HepG2 (cell line): Measurements from ENCODE around the gene ISCU. TPM values are rescaled to one million over a fixed set of nuclear protein-coding genes. Genes with fewer than 3 reads are reported as not detected.

Source experiments
- ATAC-seq: fragments of 200-7000 bp; cut with Tn5 transposase; 3 replicates; pipeline ENCODE4 v1.9.1; 2020; ENCODE audit warnings: mild to moderate bottlenecking, moderate library complexity
- BruUV-seq: library from RNA; stranded (reverse); fragments of 400-500 nt; replicated peaks from 2 replicates; lab custom pipeline; 2021; lab: Mats Ljungman, UMichigan
- CTCF ChIA-PET: fragments of 300-600 bp; formaldehyde crosslinking; extraction: SDS; loops from one replicate; lab custom pipeline; 2021; ENCODE audit warnings: low total read pairs, inconsistent platforms, low intra/inter-chr PET ratio; lab: Yijun Ruan, JAX
- POLR2A ChIA-PET: fragments of 350-600 bp; sonication (Branson Sonifier 250); formaldehyde crosslinking; loops from one replicate; lab custom pipeline; 2020; ENCODE audit warnings: antibody characterized with exemption, inconsistent platforms; lab: Yijun Ruan, JAX
- DNase-seq: peaks from one replicate; pipeline ENCODE4 v3.0.0-alpha.2; 2015; ENCODE audit warnings: low spot score
- FAIRE-seq: peaks from 3 replicates; lab custom pipeline; 2011; peaks lifted over from hg19 to GRCh38; lab: Jason Lieb, UNC
- H2AFZ ChIP-seq: one replicate; pipeline ENCODE4 v1.6.1; 2011; ENCODE audit warnings: low read length, inconsistent platforms
- H3K27ac ChIP-seq: fragments of 300-600 bp; 3 replicates; pipeline ENCODE4 v1.8.0; 2011; ENCODE audit warnings: mixed run types, mild to moderate bottlenecking, mixed read lengths, low read length, inconsistent platforms; ENCODE audit not compliant: insufficient read depth; ENCODE audit errors: extremely low read length
- H3K27me3 ChIP-seq, 2 experiments: fragments of 200-600 bp in 1 of 2; 2 replicates in 1 of 2; 3 replicates in 1 of 2; pipeline versions ENCODE4 v1.6.0 to v1.8.0; 2011; ENCODE audit warnings: low read length in 2 of 2, mild to moderate bottlenecking in 2 of 2, moderate library complexity in 2 of 2, inconsistent platforms in 1 of 2; ENCODE audit not compliant: insufficient read depth in 2 of 2, control insufficient read depth in 1 of 2
- H3K36me3 ChIP-seq, 2 experiments: fragments of 200-600 bp in 1 of 2; replicated peaks in 1 of 2; 2 replicates in 1 of 2; 3 replicates in 1 of 2; pipeline versions ENCODE4 v1.5.1 to v1.8.0; 2011; ENCODE audit warnings: low read length in 2 of 2, inconsistent platforms in 1 of 2; ENCODE audit not compliant: insufficient read depth in 2 of 2, control insufficient read depth in 1 of 2
- H3K4me1 ChIP-seq: 2 replicates; pipeline ENCODE4 v1.5.1; 2012; ENCODE audit warnings: low read length, inconsistent platforms; ENCODE audit not compliant: insufficient read depth
- H3K4me2 ChIP-seq: 2 replicates; pipeline ENCODE4 v1.6.0; 2011; ENCODE audit warnings: low read depth, low read length, inconsistent platforms
- H3K4me3 ChIP-seq, 3 experiments: fragments of 200-600 bp in 1 of 3; sonication (generic), shearing (Covaris generic) in 1 of 3; replicated peaks in 1 of 3; 2 replicates each; pipeline ENCODE4 v1.5.1; 2011 to 2016; ENCODE audit warnings: low read length in 3 of 3, inconsistent platforms in 2 of 3, low read depth in 2 of 3, mild to moderate bottlenecking in 2 of 3, control low read depth in 1 of 3, mixed read lengths in 1 of 3; ENCODE audit not compliant: insufficient read depth in 1 of 3
- H3K79me2 ChIP-seq: one replicate; pipeline ENCODE4 v1.6.1; 2011; ENCODE audit warnings: low read length, inconsistent platforms; ENCODE audit not compliant: insufficient read depth
- H3K9ac ChIP-seq: 2 replicates; pipeline ENCODE4 v1.6.0; 2011; ENCODE audit warnings: mild to moderate bottlenecking, low read depth, low read length, inconsistent platforms; ENCODE audit not compliant: insufficient read depth
- H3K9me3 ChIP-seq: 2 replicates; pipeline ENCODE4 v1.5.1; 2012; ENCODE audit warnings: mild to moderate bottlenecking, low read length
- H4K20me1 ChIP-seq: 2 replicates; pipeline ENCODE4 v1.6.0; 2011; ENCODE audit warnings: inconsistent platforms, mild to moderate bottlenecking, low read length, moderate library complexity; ENCODE audit not compliant: insufficient read depth
- EED ChIP-seq: sonication (generic); formaldehyde crosslinking; IDR thresholded peaks from 2 replicates; pipeline ENCODE4 v1.5.0; 2020; ENCODE audit warnings: mild to moderate bottlenecking, missing genetic modification reagents
- GTF3A ChIP-seq: sonication (generic); formaldehyde crosslinking; conservative IDR thresholded peaks from 2 replicates; pipeline ENCODE4 v1.4.0; 2020; ENCODE audit warnings: mild to moderate bottlenecking, missing genetic modification reagents
- KAT2B ChIP-seq: fragments of 150-350 bp; IDR thresholded peaks from 2 replicates; pipeline ENCODE4 v1.6.1; 2014; ENCODE audit warnings: low read depth, low read length, borderline replicate concordance
- MEIS1 ChIP-seq: sonication (generic); formaldehyde crosslinking; IDR thresholded peaks from 2 replicates; pipeline ENCODE4 v1.9.0; 2021; ENCODE audit warnings: mild to moderate bottlenecking, missing genetic modification reagents, moderate library complexity, borderline replicate concordance
- RELA ChIP-seq: sonication (generic); formaldehyde crosslinking; IDR thresholded peaks from 2 replicates; pipeline ENCODE4 v1.4.0; 2020; ENCODE audit warnings: missing genetic modification reagents
- ZBTB42 ChIP-seq: sonication (generic); formaldehyde crosslinking; IDR thresholded peaks from 2 replicates; pipeline ENCODE4 v1.5.0; 2020; ENCODE audit warnings: mild to moderate bottlenecking, missing genetic modification reagents
- ZFP36L2 ChIP-seq: sonication (generic); formaldehyde crosslinking; IDR thresholded peaks from 2 replicates; pipeline ENCODE4 v1.4.0; 2020; ENCODE audit warnings: missing genetic modification reagents
- ZNF274 ChIP-seq: sonication (generic); formaldehyde crosslinking; IDR thresholded peaks from 2 replicates; pipeline ENCODE4 v1.5.1; 2020; ENCODE audit warnings: mild to moderate bottlenecking, missing genetic modification reagents
- ZNF761 ChIP-seq: sonication (generic); formaldehyde crosslinking; conservative IDR thresholded peaks from 2 replicates; pipeline ENCODE4 v1.4.0; 2020; ENCODE audit warnings: mild to moderate bottlenecking, missing genetic modification reagents
- WGBS: methylation state at CpG from one replicate; pipeline ENCODE4 v1.1.6; 2017; ENCODE audit warnings: low lambda C conversion rate; 5-methylcytosine and 5-hydroxymethylcytosine counted together
- in situ Hi-C: cut with HindIII; loops from 2 replicates; pipeline ENCODE4 v1.10.0; 2017; ENCODE audit warnings: low pct_unique_long_range_greater_than_20kb; ENCODE audit not compliant: extremely low pct_ligation_motif_present
- intact Hi-C: fragments of 100-400 bp; cut with micrococcal nuclease; formaldehyde crosslinking; loops from one replicate; pipeline ENCODE4 v1.10.0; 2022; ENCODE audit not compliant: unreplicated experiment
- polyA plus RNA-seq, 8 experiments: library from polyadenylated mRNA; depleted of rRNA in 3 of 8; stranded (reverse) in 7 of 8; unstranded in 1 of 8; fragments of >200 nt; fragmentation: Illumina TruSeq in 4 of 8; extraction: Trizol in 4 of 8; gene quantifications; 2 replicates each; pipeline versions ENCODE4 v1.2.1 to v1.2.3, GENCODE V29; 2011 to 2016; ENCODE audit warnings: low read depth in 4 of 8, missing spikeins in 1 of 8, mixed read lengths in 1 of 8; ENCODE audit not compliant: insufficient read depth in 1 of 8
- total RNA-seq, 5 experiments: library from RNA; depleted of rRNA; stranded (reverse); fragments of >200 nt; fragmentation: Illumina TruSeq; extraction: Trizol; gene quantifications; 2 replicates each; pipeline ENCODE4 v1.2.3, GENCODE V29; 2016; ENCODE audit warnings: low read depth in 1 of 5
- TF ChIP-seq, protein P1 (sequence below): sonication (generic); formaldehyde crosslinking; IDR thresholded peaks from 2 replicates; pipeline ENCODE4 v1.5.1; 2020; ENCODE audit warnings: mild to moderate bottlenecking, missing genetic modification reagents, borderline replicate concordance
- TF ChIP-seq, protein P2 (sequence below): sonication (generic); formaldehyde crosslinking; IDR thresholded peaks from 2 replicates; pipeline ENCODE4 v1.5.0; 2020; ENCODE audit warnings: mild to moderate bottlenecking, missing genetic modification reagents
- TF ChIP-seq, protein P3 (sequence below): sonication (generic); formaldehyde crosslinking; IDR thresholded peaks from 2 replicates; pipeline ENCODE4 v1.9.0; 2021; ENCODE audit warnings: mild to moderate bottlenecking, missing genetic modification reagents

The ISCU gene
- total and polyA plus RNA-seq, 2 of the 13 experiments (the other 11 are each of a cell fraction or from before 2014, with no cell fraction given) = 94.4 to 107 TPM

GRCh38 chr12:108587826-108588225, 25.4 kb downstream of the ISCU start:
- no peak overlapping the region for H3K9ac ChIP-seq
- H3K27ac ChIP-seq = no peak overlapping the region
- 19% methylated on average over 2 of the region's 4 CpGs for WGBS
- H3K9me3 ChIP-seq = no peaks in the 10 kb centered on the region
- no peaks in the 10 kb centered on the region for H4K20me1 ChIP-seq
- CTCF ChIA-PET = no interaction called here
- no peak for FAIRE-seq
- no peak for DNase-seq
- no peak overlapping the region for H3K4me2 ChIP-seq
- no TSS peak for BruUV-seq
- H3K4me3 ChIP-seq = no peak overlapping the region
- no peak overlapping the region for H2AFZ ChIP-seq
- intact Hi-C loops (no loop called here), in situ Hi-C loops (no loop called here)
- ATAC-seq = no peak
- peaks cover 6 to 36% of the 10 kb centered on the region in 2 experiments for H3K27me3 ChIP-seq
- H3K36me3 ChIP-seq = no peaks in the 10 kb centered on the region
- no peaks in the 10 kb centered on the region for H3K79me2 ChIP-seq
- no peaks in the 10 kb centered on the region for H3K4me1 ChIP-seq
- POLR2A ChIA-PET = no interaction called here
- TF ChIP-seq KAT2B = no peak
- TF ChIP-seq ZFP36L2 = no peak
- TF ChIP-seq ZBTB42 (CRISPR knock-in tag) = no peak
- TF ChIP-seq, protein P1, sequence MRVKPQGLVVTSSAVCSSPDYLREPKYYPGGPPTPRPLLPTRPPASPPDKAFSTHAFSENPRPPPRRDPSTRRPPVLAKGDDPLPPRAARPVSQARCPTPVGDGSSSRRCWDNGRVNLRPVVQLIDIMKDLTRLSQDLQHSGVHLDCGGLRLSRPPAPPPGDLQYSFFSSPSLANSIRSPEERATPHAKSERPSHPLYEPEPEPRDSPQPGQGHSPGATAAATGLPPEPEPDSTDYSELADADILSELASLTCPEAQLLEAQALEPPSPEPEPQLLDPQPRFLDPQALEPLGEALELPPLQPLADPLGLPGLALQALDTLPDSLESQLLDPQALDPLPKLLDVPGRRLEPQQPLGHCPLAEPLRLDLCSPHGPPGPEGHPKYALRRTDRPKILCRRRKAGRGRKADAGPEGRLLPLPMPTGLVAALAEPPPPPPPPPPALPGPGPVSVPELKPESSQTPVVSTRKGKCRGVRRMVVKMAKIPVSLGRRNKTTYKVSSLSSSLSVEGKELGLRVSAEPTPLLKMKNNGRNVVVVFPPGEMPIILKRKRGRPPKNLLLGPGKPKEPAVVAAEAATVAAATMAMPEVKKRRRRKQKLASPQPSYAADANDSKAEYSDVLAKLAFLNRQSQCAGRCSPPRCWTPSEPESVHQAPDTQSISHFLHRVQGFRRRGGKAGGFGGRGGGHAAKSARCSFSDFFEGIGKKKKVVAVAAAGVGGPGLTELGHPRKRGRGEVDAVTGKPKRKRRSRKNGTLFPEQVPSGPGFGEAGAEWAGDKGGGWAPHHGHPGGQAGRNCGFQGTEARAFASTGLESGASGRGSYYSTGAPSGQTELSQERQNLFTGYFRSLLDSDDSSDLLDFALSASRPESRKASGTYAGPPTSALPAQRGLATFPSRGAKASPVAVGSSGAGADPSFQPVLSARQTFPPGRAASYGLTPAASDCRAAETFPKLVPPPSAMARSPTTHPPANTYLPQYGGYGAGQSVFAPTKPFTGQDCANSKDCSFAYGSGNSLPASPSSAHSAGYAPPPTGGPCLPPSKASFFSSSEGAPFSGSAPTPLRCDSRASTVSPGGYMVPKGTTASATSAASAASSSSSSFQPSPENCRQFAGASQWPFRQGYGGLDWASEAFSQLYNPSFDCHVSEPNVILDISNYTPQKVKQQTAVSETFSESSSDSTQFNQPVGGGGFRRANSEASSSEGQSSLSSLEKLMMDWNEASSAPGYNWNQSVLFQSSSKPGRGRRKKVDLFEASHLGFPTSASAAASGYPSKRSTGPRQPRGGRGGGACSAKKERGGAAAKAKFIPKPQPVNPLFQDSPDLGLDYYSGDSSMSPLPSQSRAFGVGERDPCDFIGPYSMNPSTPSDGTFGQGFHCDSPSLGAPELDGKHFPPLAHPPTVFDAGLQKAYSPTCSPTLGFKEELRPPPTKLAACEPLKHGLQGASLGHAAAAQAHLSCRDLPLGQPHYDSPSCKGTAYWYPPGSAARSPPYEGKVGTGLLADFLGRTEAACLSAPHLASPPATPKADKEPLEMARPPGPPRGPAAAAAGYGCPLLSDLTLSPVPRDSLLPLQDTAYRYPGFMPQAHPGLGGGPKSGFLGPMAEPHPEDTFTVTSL (CRISPR knock-in tag) = no peak
- TF ChIP-seq GTF3A (CRISPR knock-in tag) = no peak
- TF ChIP-seq EED (CRISPR knock-in tag) = no peak
- no peak for TF ChIP-seq MEIS1 (CRISPR knock-in tag)
- TF ChIP-seq, protein P2, sequence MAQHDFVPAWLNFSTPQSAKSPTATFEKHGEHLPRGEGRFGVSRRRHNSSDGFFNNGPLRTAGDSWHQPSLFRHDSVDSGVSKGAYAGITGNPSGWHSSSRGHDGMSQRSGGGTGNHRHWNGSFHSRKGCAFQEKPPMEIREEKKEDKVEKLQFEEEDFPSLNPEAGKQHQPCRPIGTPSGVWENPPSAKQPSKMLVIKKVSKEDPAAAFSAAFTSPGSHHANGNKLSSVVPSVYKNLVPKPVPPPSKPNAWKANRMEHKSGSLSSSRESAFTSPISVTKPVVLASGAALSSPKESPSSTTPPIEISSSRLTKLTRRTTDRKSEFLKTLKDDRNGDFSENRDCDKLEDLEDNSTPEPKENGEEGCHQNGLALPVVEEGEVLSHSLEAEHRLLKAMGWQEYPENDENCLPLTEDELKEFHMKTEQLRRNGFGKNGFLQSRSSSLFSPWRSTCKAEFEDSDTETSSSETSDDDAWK = no peak
- no peak for TF ChIP-seq RELA (CRISPR knock-in tag)
- TF ChIP-seq, protein P3, sequence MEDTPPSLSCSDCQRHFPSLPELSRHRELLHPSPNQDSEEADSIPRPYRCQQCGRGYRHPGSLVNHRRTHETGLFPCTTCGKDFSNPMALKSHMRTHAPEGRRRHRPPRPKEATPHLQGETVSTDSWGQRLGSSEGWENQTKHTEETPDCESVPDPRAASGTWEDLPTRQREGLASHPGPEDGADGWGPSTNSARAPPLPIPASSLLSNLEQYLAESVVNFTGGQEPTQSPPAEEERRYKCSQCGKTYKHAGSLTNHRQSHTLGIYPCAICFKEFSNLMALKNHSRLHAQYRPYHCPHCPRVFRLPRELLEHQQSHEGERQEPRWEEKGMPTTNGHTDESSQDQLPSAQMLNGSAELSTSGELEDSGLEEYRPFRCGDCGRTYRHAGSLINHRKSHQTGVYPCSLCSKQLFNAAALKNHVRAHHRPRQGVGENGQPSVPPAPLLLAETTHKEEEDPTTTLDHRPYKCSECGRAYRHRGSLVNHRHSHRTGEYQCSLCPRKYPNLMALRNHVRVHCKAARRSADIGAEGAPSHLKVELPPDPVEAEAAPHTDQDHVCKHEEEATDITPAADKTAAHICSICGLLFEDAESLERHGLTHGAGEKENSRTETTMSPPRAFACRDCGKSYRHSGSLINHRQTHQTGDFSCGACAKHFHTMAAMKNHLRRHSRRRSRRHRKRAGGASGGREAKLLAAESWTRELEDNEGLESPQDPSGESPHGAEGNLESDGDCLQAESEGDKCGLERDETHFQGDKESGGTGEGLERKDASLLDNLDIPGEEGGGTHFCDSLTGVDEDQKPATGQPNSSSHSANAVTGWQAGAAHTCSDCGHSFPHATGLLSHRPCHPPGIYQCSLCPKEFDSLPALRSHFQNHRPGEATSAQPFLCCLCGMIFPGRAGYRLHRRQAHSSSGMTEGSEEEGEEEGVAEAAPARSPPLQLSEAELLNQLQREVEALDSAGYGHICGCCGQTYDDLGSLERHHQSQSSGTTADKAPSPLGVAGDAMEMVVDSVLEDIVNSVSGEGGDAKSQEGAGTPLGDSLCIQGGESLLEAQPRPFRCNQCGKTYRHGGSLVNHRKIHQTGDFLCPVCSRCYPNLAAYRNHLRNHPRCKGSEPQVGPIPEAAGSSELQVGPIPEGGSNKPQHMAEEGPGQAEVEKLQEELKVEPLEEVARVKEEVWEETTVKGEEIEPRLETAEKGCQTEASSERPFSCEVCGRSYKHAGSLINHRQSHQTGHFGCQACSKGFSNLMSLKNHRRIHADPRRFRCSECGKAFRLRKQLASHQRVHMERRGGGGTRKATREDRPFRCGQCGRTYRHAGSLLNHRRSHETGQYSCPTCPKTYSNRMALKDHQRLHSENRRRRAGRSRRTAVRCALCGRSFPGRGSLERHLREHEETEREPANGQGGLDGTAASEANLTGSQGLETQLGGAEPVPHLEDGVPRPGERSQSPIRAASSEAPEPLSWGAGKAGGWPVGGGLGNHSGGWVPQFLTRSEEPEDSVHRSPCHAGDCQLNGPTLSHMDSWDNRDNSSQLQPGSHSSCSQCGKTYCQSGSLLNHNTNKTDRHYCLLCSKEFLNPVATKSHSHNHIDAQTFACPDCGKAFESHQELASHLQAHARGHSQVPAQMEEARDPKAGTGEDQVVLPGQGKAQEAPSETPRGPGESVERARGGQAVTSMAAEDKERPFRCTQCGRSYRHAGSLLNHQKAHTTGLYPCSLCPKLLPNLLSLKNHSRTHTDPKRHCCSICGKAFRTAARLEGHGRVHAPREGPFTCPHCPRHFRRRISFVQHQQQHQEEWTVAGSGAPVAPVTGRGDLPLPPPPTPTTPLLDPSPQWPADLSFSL (CRISPR knock-in tag) = no peak
- no peak for TF ChIP-seq ZNF274 (CRISPR knock-in tag)
- TF ChIP-seq ZNF761 (CRISPR knock-in tag) = no peak
